Kidney capillary endothelial cell (primary cell): Measurements from ENCODE around the gene SLC25A25.

Source experiments
- DNase-seq: peaks from one replicate; pipeline ENCODE4 v3.0.0-alpha.2; 2018; ENCODE audit warnings: low spot score

The SLC25A25 gene

DNA sequence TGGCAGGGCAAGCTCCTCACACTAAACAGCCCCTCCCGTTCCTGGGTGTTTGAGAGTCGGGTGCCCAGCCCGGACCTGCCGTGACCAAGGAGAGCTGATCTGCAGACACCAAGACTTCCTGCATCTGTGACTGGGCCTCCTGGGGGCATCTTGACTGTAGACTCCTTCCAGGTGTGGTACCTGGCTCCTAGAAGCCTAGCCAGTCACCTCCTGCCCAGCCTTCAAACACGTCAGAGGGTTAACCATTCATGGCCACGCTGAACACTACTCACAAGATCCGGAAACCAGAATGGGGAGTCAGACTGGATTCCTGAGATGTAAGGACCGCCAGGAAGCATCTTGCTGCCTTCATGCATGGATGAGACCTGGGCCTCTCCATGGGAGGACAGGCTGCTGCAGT, 77.5 kb downstream of the SLC25A25 start:
- no peak for DNase-seq

DNA sequence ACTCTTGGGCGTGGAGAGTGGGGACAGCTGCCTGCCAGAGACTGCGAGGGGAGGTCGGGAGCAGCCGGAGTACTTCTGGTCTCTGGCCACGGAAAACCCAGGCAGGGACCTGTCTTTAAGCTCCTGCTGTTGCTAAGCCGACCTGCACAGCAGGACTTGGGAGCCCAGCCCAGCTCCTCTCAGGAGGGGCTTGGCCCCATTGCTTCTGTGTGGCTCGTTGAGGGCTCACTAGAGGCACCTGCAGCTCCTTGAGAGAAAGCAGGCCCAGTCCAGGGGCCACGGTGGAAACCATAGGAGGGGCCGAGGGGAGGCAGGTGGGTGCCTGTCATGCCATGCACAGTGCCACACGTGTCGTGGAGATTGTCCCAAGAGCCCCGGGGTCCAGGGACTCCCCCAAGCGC, 77.9 kb downstream of the SLC25A25 start:
- no peak for DNase-seq

- no peak for DNase-seq
These were observed 78.6 kb downstream of the SLC25A25 start for GRCh38 chr9:128146591-128147120.

GRCh38 chr9:128148509-128149000, 80.5 kb downstream of the SLC25A25 start:
- DNase-seq: no peak

DNA sequence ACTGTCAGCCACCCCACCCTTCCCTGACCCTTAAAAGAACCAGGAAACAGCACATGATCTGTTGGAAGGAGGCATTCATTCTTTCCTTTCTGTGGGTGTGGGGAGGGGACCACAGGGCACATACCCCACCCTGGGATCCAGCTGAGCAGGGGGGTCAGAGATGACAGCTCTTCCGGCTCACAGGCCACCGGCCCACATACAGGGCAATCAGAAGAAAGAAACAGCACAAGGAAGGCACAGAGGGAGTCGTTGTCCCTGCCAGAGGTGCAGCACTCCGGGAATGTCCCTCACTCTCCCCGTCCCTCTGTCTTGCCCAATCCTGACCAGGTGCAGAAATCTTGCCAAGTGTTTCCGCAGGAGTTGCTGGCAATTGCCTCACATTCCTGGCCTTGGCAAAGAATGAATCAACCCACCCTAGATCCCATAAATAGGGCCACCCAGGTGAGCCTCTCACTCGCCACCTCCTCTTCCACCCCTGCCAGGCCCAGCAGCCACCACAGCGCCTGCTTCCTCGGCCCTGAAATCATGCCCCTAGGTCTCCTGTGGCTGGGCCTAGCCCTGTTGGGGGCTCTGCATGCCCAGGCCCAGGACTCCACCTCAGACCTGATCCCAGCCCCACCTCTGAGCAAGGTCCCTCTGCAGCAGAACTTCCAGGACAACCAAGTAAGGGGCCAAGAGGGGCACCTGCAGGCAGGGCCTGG, 81.1 kb downstream of the SLC25A25 start, which contains the start of gene LCN2:
TSS of gene LCN2 (plus strand) at position 453 of the 701 bp plus-strand sequence. CDS start at position 526, 73 bp downstream.
- no peak for DNase-seq

- no peak for DNase-seq
These were observed 82.0 kb downstream of the SLC25A25 start for GRCh38 chr9:128149951-128150593.

DNA sequence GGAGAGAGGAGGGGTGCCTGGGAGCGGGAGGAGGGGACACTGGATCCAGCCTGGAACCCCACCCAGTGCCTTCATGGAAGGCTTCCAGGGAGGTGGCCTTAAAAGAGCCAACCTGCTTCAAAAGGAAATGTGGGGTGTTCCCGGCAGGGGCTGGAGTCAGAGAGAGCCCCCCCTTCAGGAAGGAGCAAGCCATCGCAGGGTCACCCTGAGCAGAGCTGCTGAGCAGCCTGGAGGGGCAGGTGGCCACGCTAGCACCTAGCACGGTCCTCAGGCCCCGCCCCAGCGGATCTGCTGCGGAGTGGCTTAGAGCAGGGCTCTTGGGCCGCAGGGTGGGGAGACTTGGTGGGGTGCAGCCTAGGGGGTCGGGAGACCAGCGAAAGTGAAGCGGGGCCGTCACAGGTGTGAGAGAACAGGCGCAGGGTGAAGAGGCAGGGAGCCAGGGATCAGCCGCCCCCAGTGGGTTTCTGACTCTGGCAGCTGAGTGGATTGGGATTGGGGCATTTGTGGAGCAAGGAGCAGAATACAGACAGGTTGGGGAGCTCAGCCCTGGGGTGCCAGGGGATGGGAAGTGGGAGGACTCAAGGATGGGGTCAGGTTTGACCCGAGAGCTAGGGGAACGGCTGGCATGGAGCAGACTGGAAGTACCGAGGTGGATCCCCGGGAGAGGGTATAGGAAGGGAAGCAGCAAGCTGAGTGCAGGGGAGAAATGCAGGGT, 82.7 kb downstream of the SLC25A25 start:
- DNase-seq: no peak

DNA sequence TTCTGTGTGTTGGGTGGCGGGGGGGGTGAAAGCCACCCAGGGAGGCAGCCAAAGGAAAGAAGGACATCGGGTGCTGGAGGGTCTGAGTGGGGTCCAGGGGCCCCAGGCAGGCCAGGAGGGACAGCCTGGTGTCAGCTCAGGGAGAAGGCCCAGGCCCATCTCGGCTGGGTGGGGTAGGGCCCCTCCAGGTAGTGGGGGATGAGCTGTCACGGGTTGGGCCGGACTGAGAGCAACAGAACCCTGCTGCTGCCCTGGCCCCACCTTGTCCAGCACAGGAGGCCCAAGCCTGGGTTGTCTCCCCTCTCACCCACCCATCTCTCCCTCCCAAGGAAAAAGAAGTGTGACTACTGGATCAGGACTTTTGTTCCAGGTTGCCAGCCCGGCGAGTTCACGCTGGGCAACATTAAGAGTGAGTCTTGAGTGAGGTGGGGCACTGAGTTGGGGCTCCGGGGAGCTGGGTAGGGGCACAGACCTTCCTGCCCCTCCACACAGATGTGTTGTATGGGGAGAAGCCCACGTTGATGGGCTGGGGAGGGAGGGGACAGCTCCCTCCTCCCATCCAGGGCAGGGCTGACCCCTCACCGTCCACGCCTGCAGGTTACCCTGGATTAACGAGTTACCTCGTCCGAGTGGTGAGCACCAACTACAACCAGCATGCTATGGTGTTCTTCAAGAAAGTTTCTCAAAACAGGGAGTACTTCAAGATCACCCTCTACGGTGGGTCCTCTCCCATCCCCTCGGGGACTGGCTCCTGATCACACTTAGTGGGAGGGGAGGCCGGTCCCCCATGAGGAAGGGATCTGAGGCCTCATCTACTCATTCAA, 83.5 kb downstream of the SLC25A25 start:
- DNase-seq: no peak

DNA sequence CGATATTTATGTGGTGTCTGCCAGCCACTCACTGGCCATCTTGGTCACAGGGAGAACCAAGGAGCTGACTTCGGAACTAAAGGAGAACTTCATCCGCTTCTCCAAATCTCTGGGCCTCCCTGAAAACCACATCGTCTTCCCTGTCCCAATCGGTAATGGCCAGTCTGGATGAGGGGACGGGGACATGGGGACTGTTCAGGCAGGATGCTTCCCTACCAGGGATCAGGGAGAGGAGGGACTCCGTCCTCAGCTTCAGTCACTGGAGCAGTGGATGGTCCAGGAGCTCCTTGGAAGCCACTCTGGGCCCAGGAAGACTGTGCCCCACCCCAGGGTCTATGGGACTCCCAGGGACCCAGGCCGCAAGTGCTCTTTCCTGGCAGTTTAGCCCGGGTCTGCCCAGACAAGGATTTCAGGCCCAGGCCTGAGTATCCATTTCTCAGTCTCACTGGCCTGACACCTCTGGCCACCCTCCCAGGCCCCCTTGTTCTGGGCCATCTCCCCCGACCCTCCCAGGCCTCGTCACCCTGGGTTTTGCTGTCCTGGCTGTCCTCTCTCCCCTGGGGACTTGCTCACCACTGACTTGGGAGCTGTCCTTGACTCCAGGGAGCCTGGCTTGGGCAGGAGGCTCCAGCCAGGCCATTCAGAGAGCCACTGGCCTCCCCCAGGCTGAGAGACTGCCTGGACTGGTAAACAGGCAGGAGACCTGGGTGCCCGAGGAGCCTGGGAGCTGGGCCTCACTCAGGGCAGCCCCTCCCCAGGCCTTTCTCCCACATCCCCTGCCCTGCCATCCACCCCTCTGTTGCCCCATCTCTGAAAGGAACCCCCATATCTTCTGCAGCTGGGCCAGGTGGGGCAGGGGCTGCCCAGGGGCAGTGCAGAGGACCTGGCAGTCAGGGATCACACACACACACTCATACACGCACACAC, 84.4 kb downstream of the SLC25A25 start:
- no peak for DNase-seq

- DNase-seq: no peak
These were observed 85.3 kb downstream of the SLC25A25 start for GRCh38 chr9:128153060-128153946.

DNA sequence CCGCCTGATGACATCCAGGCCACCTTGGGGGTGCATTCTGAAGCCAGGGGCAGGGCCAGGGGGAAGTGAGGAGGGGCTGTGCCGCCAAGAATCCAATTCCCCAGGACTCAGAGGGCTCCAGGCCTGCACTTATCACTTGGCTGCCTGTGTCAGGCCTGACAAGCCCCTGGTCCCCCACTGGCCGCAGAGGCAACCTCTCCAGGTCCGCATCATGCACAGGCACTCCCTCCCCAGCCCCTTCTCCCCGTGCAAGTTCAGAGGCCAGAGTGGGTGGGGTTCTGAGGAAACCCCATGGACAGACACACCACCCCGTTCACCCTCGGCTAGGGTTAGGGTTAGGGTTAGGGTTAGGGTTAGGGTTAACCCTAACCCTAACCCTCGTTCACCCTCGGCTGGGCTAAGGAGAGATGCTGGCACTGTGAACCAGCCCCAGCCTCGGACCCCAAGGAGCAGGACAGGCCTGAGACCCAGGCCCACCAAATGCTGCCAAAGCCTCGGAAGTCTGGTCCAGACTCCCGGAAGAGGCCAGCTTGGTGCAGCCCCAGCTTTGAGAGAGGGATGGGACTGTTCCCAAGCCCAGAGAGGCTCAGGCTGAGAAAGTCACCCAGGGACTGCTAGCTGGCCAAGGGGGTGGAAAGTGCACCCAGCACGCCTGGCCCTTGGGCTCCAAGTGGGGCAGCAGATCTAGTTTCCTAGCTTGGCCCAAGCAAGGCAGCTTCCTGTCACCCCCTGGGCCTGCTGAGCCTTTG, 86.1 kb downstream of the SLC25A25 start:
- DNase-seq: no peak

DNA sequence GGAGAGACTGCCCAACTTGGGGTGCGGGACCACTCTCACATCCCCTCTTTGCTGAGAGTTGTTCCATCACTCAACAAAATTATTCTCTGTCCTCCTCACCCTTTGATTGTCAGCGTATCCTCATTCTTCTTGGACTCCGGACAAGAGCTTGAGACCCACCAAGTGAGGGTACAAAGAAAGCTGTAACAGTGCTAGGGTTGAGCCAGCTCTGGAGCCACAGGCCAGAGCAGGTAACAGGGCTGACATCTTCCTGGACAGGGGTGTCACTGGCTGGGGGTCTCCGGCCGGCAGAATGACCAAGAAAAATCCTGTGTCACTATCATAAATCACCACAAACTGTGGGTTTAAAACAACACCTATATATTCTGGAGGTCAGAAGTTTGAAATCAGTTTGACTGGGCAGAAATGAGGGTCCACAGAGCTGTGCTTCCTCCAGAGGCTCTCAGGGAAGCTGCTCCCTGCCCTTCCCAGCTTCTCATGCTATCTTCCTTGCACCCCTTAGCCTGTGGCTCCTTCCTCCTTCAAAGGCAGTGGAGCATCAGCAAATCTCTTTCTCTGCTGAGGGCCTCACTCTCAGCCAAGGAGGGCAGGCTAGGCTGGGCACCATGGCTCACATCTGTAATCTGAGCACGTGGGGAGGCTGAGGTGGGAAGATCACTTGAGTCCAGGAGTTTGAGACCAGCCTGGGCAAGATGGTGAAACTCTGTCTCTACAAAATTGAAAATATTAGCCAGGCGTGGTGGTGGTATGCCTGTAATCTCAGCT, 87.9 kb downstream of the SLC25A25 start:
- DNase-seq: no peak
